Measurements from ENCODE around the gene PDE3B.
"Not testable (repeated sequence)": the region's sequence is repeated elsewhere in the genome, so short reads cannot be mapped to it uniquely, and the experiment has no call there.

PDE3B gene

DNA sequence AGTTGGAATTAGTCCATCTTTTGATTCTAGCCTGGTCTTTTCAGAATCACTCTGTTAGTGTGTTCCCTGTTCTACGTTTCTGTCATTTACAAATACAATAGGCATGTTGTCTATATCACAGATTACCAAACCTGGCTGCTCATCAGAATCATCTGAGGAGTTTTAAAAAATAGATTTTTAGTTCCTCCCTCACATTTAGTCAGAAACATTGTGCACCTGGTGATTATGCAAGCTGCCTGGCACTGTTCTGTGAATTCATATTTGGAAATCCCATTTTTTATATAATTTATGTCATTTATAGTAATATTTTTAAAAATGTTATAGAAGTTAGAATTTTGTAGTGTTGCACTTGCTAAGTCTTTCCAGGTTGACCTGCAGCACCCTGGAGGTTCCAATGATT lies 107.3 kb downstream of the PDE3B start:
- no peak overlapping the region for H3K27ac ChIP-seq
- DNase-seq (ENCODE audit: low spot score), result no peak

DNA sequence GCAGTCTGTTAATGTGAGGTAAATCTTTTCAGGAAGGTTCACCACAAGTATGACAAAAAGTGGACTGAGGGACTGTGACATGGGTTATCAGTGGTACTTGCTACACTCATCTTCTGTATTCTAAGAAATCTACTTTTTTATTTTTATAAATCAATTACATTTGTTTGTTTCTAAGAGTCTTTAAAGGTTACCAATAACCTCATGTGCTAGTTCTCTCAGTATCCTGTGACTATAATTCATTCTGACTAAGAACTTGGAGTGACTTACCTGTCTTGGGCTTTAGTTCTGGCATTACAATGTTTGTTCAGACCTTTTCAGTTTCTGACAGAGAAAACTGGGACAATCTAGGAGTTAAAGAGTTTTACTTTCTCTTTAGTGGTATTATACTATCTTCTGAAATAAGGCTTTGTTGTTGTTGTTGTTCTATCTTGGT lies 108.4 kb downstream of the PDE3B start:
- TF ChIP-seq CTCF (IDR thresholded peaks at IDR 0.05), result no peak
- no peak for DNase-seq (ENCODE audit: low spot score)
- no peak overlapping the region for H3K4me3 ChIP-seq
- no peak overlapping the region for H3K27ac ChIP-seq

More for the DNA sequence above, 107.3 kb downstream of the PDE3B start:
- no peak for TF ChIP-seq CTCF (IDR thresholded peaks at IDR 0.05)
- H3K4me3 ChIP-seq, result no peak overlapping the region

DNA sequence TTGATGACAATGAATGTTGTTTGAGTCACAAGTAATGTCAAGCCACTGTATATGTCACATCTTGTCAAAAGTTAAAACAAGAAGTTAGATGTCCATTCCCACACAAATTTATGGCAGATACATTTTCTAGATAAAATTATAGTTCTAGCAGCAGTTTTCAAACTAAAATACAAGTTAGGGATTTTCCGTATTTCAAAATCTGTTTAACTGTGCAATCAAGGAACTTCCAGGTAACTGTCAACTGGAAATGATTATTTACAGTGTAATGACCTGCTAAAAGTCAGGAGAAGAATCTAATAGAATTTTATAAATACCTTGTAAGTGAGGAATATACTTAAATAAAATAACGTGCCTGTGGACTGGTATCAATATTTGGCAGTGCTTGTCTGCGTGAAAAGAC lies 111.5 kb downstream of the PDE3B start:
- Histone ChIP-seq H3K4me3 (no peak overlapping the region), H3K27ac (no peak overlapping the region)
- TF ChIP-seq CTCF (IDR thresholded peaks at IDR 0.05), result no peak
- no peak for DNase-seq (ENCODE audit: low spot score)

DNA sequence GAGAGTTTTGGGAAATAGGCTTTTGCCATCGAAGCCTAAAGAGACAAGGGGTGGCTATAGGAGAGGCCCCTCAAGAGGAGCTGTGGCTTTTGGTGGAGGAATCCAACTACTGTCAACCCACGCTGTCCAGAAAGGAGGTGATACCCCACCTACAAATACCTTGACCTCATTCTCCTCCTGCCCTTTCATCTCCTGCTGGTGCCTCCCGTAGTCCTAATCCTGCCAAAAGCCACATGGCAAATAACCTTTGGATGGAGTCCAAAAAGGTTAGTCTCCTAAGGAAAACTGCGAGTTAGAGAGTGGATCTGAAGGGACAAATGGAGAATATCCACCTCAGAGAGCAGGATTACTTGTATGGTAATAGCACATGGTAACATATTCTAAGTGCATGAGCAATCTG lies 112.7 kb downstream of the PDE3B start:
- no peak for TF ChIP-seq CTCF (IDR thresholded peaks at IDR 0.05)
- Histone ChIP-seq H3K27ac (no peak overlapping the region), H3K4me3 (no peak overlapping the region)
- DNase-seq (ENCODE audit: low spot score), result no peak

DNA sequence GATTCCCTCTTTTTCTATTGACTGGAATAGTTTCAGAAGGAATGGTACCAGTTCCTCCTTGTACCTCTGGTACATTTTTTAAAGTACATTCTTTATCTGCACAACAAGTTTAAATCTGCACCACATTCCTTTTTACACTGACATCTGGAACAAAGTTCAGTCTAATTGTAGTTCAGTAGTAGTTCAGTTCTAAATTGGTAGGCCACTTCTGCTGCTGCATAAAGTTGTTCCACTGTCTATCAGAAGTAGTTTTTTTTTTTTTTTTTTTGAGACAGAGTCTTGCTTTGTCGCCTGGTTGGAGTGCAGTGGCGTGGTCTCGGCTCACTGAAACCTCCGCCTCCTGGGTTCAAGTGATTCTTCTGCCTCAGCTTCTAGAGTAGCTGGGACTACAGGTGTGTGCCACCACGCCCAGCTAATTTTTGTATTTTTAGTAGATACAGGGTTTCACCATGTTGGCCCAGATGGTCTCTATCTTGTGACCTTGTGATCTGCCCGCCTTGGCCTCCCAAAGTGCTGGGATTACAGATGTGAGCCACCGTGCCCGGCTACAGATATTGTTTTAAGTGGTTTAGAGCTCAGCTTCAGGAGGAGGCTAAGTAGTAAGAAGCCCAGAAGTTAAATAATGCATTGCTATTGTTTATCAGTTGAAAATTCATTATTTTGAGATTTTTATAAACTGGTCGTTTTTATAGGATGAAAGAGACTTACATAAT lies 115.9 kb downstream of the PDE3B start:
- H3K4me3 ChIP-seq; DNase-seq (ENCODE audit: low spot score); H3K27ac ChIP-seq: not testable (repeated sequence)

GRCh38 chr11:14764179-14764578 lies 120.6 kb downstream of the PDE3B start:
- no peak overlapping the region for H3K27ac ChIP-seq
- no peak for DNase-seq (ENCODE audit: low spot score)
- TF ChIP-seq CTCF (IDR thresholded peaks at IDR 0.05), result no peak
- no peak overlapping the region for H3K4me3 ChIP-seq

DNA sequence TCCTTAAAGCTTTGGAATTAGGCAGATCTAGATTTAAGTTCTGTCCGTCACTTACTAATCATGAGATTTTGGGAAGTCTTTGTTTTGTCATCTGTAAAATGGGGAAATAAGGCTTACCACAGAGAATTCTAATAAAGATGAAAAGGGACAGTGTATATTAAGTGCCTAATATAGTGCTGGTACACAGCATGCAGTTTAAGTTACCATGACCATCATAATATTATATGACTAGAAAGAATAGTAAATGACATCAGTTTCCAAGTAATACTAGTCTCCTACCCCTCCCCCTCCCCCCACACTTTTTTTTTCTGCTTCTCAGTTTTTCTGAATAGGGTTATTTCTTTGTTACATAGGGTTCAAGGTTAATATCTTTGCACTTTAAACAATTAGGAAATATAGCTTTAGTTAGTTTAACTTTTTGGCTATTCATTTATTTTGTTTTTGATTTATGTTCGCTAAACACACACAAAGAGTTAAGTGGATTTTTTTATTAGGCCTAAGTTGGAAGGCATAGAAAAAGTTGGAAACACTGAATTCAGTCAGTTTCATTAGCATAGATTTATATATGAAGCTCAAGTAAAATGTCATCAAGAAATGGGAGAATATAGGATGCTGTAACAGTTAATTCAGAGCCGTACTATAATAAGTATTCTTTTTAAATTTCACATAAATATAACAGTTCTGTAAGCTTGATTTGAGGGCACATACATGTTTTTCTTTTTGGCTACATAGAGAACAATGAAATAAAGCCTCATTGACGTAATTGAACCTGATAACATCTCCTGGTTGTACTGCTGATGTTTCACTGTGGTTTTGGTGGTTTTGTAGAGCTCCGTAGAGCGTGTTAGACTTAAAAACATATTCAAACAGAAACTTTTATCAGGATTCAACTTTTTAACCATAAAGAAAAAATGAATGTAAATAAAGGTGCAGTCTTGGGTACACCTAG lies 121.2 kb downstream of the PDE3B start:
- Histone ChIP-seq H3K27ac (no peak overlapping the region), H3K4me3 (no peak overlapping the region)
- no peak for DNase-seq (ENCODE audit: low spot score)
- no peak for TF ChIP-seq CTCF (IDR thresholded peaks at IDR 0.05)
